Stimulated activated memory B cell treated with anti-CD40 and anti-IgM and Interleukin-4, amounts not matched to agents 10 μg/mL and 1 μg/mL and 100 μg/mL, for 72 hours (primary cell): ENCODE results near the gene ZNF330.
"Not testable (repeated sequence)": the region's sequence is repeated elsewhere in the genome, so short reads cannot be mapped to it uniquely, and the experiment has no call there.

Source experiments
- ATAC-seq: fragments of 150-1000 bp; cut with Tn5 transposase; 2 replicates; pipeline ENCODE4 v1.10.0; 2021
- H3K27ac Mint-ChIP-seq: one replicate; pipeline ENCODE4 v1.8.0; 2022; ENCODE audit warnings: mild to moderate bottlenecking, mixed read lengths
- H3K27me3 Mint-ChIP-seq: one replicate; pipeline ENCODE4 v1.8.0; 2022; ENCODE audit warnings: mixed read lengths
- H3K36me3 Mint-ChIP-seq: one replicate; pipeline ENCODE4 v1.8.0; 2022; ENCODE audit warnings: mixed read lengths
- H3K4me1 Mint-ChIP-seq: one replicate; pipeline ENCODE4 v1.8.0; 2022; ENCODE audit warnings: mixed read lengths
- H3K4me3 Mint-ChIP-seq: one replicate; pipeline ENCODE4 v1.8.0; 2022; ENCODE audit warnings: mild to moderate bottlenecking, moderate library complexity, mixed read lengths
- H3K9me3 Mint-ChIP-seq: one replicate; pipeline ENCODE4 v1.8.0; 2022; ENCODE audit warnings: mixed read lengths

Gene ZNF330

DNA sequence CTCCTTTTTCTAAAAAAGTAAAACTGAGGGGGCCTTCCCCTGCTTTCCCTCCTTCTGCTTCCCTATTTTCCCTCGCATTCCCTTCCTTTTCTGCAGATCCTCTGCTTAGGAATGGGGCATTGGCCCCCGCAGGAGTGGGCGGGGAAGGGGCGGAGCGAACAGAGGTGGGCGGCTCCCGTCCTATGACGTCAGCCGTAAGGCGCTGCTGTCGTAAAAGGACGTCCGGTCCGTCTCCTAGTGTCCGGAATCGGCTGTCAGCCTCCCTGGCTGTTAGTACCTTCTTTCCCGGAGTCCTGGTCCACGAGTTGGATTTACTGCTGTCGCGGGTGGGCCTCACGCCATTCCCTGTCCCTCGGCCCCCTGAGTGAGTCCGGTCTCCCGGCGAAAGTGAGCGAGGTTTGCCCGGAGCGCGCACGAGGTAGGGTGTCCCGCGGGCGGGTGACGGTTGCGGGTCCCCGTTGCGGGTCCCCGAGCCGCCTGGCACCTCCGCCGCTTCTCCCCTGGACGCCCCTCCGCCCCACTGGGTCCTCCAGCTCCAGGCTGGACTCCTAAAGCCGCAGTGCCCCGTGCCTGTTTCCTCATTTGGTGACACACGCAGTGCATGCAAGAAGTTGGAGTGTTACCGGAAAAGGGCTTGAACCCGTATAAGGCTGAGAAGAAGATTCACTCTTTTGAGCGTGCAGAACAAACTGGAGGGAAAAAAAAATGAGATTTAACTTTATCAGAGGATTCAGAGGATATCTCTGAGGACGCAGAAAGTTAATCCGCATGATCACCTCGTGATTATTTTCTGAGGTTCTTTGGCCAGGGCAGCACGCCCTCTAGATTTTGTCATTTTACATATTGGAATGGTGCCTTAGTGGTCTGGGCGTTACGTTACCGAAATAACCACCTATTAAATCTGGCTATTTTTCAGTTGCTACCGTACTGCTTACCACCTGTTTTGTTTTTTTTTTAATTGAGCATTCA is at the start of gene ZNF330:
Gene ZNF330, plus strand, starts transcription at position 205 of the 969 bp plus-strand sequence. CDS start 1,477 bp downstream, outside the sequence.
- Mint-ChIP-seq H3K4me1 (peaks cover 34% of the 10 kb centered on the region), H3K27me3 (no peaks in the 10 kb centered on the region), H3K9me3 (no peaks in the 10 kb centered on the region), H3K27ac (peak within 1 kb of the TSS; percentile 95), H3K36me3 (peaks cover 20% of the 10 kb centered on the region), H3K4me3 (peak within 1 kb of the TSS; percentile 89)
- ATAC-seq: peak; percentile 93

DNA sequence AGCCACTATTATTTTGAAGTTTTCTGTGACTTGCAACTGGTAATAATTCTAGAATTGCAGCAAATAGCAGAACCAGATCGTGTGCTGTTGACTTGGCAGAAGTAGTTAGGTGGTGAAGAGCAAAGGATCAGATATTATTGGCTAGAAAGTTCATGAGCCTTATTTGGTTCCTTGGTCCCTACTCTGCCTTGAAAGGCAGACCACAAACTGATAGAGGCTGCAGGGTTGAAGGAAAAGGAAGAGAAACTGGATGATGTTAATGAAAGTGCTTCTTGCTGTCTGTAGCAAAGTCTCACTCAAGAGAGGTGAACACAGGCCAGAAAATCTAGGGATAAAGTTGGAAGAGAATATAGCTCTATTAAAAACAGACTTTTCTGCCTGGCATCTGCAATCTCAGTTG is 46.2 kb upstream of the ZNF330 start:
- H3K4me1 Mint-ChIP-seq: no peaks in the 10 kb centered on the region
- no peak overlapping the region for H3K27ac Mint-ChIP-seq
- no peak overlapping the region for H3K4me3 Mint-ChIP-seq
- ATAC-seq: peak; percentile 60
- H3K36me3 Mint-ChIP-seq: no peaks in the 10 kb centered on the region
- H3K9me3 Mint-ChIP-seq: no peaks in the 10 kb centered on the region
- H3K27me3 Mint-ChIP-seq: peaks cover 21% of the 10 kb centered on the region

DNA sequence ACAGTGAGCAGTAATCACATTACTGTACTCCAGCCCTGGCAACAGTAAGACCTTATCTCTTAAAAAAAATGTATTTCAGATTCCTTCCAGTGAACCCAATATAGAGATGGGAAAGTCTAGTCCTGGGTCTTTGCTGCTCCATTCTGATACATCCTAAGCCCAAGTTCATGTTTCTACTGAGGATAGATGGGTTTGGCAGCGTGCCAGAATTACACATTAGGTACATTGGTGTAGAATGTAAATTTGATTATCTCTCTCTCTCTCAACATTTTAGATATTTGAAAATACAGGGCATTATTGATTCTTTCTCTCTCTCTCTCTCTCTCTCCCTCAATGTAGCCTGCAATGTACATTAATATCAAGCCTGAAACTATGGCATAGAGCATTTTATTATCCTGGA is 43.5 kb upstream of the ZNF330 start:
- Mint-ChIP-seq H3K4me1 (no peaks in the 10 kb centered on the region), H3K36me3 (no peaks in the 10 kb centered on the region), H3K27me3 (peaks cover 21% of the 10 kb centered on the region), H3K27ac (no peak overlapping the region), H3K9me3 (no peaks in the 10 kb centered on the region), H3K4me3 (no peak overlapping the region)
- no peak for ATAC-seq

DNA sequence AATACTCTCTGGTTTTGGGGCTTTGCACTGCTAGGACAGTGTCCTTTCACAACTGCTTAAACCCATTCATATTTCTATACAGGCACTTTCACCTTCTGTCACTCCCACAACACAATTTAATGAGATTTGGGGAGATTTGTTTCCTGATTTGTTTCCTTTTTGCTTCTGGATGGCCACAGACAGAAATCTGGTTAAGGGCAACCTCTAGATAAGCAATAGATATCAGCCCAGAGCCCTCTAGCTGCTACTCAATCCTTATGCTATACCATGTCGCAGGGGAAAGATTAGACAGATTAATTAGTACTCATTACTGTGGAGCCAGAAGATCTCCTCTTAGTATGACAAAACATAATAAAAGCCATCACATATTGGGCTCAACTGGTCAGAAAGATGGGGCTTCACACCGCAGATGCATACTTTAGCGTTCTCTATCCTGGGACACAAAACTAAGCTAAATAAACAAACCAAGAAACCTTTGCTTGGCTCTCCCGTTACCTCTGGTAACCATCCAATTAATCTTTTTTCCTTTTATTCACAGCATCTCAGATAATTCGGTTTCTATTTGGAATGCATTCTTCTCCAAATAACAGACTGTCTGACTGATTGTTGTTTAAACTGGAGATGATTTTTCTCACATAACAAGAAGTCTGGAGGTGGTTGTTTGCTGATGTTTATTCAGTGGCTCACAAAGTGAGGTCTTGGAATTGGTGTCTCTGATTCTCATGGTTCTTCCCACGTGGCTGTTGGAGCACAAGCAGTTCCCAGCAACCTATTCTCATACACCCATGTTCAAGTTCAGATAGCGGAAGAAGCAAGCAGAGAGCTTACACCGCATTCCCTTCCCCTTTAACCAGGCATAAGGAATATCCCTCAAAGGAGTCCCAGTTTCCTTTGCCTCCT is 41.0 kb upstream of the ZNF330 start:
- H3K27me3 Mint-ChIP-seq: peaks cover 15% of the 10 kb centered on the region
- H3K4me3 Mint-ChIP-seq: no peak overlapping the region
- H3K4me1 Mint-ChIP-seq: no peaks in the 10 kb centered on the region
- H3K36me3 Mint-ChIP-seq: no peaks in the 10 kb centered on the region
- no peak overlapping the region for H3K27ac Mint-ChIP-seq
- ATAC-seq: no peak
- H3K9me3 Mint-ChIP-seq: peaks cover 2% of the 10 kb centered on the region

DNA sequence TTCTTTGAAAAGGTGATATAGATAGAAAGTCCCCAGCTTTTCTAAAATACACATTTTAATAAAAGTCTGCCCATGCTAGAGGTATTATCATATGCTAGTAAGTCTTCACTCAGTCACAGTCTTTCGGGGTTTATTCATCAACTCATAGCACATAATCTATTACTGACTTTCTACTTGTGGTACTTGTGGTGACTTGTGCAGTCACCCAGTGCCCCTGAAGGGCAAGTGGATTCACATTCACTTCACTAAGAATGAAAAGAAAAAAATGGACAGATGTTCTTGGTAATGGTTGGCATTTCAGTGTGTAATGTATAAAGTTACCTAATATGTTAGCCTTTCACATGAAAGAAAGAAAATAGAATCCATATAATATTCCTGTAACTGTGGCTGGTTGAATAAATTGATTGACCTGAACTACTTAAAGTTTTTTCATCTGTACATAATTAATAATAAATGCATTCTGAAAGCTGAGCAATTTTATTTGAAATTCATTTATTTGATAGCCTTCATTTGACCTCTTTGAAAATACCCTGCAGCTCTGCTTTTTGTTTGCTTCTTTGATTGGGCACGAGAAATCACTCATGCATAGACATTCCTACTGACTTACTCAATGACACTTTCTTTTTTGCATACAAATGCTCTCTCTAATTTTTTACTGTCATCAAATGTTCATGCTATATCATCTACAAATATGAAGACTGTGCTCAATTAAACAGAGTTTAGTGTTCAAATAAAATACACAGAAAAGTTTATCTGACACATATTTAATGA is 39.5 kb upstream of the ZNF330 start:
- Mint-ChIP-seq H3K4me1 (no peaks in the 10 kb centered on the region), H3K27me3 (peaks cover 15% of the 10 kb centered on the region), H3K4me3 (no peak overlapping the region), H3K9me3 (peaks cover 3% of the 10 kb centered on the region), H3K36me3 (no peaks in the 10 kb centered on the region), H3K27ac (no peak overlapping the region)
- ATAC-seq: no peak

DNA sequence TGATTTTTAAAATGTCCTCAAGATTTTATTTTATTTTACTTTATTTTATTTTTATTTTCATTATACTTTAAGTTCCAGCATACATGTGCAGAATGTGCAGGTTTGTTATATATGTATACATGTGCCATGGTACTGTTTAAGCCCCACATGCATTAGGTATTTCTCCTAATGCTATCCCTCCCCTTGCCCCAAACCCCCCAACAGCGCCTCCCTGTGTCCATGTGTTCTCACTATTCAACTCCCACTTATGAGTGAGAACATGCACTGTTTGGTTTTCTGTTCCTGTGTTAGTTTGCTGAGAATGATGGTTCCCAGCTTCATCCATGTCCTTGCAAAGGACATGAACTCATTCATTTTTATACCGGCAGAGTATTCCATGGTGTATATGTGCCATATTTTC is 37.2 kb upstream of the ZNF330 start:
- not testable (repeated sequence) for H3K9me3 Mint-ChIP-seq, H3K27ac Mint-ChIP-seq, H3K36me3 Mint-ChIP-seq, H3K4me1 Mint-ChIP-seq, H3K4me3 Mint-ChIP-seq, ATAC-seq
- peaks cover 16% of the 10 kb centered on the region for H3K27me3 Mint-ChIP-seq

DNA sequence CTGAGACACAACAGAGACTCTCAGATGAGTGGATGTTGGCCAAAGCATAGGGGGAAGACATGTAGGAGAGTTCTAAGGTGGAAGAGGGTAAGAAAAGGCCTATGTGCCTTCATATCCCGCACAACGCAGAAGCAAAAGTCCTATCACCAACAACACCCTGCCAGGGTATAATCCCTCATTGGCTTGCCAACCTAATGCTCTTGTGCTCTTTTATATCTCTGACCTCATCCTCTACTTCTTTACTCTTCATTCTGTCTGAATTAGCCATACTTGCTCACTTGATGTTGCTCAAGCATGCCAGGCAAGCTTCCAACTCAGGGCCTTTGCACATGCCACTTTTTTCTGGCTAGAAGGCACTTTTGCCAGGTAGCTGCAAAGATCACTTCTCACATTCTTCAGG is 28.1 kb upstream of the ZNF330 start:
- no peaks in the 10 kb centered on the region for H3K4me1 Mint-ChIP-seq
- H3K4me3 Mint-ChIP-seq: no peak overlapping the region
- no peak overlapping the region for H3K27ac Mint-ChIP-seq
- no peaks in the 10 kb centered on the region for H3K36me3 Mint-ChIP-seq
- peaks cover 33% of the 10 kb centered on the region for H3K27me3 Mint-ChIP-seq
- H3K9me3 Mint-ChIP-seq: no peaks in the 10 kb centered on the region
- no peak for ATAC-seq

DNA sequence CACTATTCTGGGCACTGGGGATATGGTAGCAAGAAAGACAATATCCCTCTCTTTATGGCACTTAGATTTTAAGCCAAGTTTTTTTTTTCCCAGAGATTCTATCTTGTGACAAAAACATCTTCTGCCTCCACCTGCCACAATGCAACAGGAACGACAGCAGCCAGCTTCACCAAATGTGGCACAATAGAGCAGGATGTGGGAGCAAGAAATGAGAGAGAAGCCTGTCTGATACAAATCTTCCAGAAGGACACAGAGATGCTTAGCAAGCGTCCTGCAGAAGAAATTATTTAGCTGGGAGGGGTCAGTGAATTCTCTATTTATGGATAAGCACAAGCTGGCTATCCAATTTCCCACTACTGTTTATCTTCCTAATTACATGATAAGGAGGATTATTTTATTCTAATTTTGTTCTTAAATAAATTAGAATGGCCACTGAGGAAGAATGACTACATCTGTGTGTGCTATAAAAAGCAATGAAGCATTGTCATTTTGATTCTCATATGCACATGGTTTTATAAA is 27.1 kb upstream of the ZNF330 start:
- no peak for ATAC-seq
- Mint-ChIP-seq H3K4me1 (no peaks in the 10 kb centered on the region), H3K36me3 (no peaks in the 10 kb centered on the region), H3K4me3 (no peak overlapping the region), H3K27me3 (peaks cover 28% of the 10 kb centered on the region), H3K9me3 (no peaks in the 10 kb centered on the region), H3K27ac (no peak overlapping the region)

DNA sequence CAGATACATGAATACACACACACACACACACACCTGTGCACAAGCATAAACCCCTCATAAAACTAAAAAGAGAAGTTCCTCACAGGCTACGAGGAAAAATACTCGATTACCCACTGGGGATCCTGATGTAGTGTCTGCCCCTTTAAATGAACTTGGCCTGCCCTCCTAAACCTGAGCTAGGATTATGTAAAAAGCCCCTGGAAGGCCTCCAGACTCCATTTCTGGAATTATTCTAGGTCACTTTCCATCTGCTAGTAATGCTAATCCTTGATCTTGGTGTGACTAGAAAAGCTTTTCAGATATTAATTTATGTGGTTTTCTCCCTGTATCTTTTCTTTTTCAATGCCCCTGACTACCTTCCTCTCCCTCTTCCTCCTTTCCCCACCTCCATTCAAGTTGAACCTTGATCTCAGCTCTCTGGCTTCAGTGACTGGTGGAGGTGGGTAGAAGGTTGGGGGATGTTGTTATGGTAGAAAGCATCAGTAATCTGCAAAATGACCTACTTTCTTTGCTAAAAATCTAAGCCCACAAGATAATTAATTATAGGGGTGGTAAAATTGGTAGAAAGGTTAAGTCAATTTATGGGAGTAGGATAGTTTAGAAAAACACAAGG is 25.5 kb upstream of the ZNF330 start:
- peaks cover 20% of the 10 kb centered on the region for H3K27me3 Mint-ChIP-seq
- H3K4me3 Mint-ChIP-seq: no peak overlapping the region
- no peaks in the 10 kb centered on the region for H3K4me1 Mint-ChIP-seq
- no peak overlapping the region for H3K27ac Mint-ChIP-seq
- peaks cover 2% of the 10 kb centered on the region for H3K9me3 Mint-ChIP-seq
- no peaks in the 10 kb centered on the region for H3K36me3 Mint-ChIP-seq
- no peak for ATAC-seq

DNA sequence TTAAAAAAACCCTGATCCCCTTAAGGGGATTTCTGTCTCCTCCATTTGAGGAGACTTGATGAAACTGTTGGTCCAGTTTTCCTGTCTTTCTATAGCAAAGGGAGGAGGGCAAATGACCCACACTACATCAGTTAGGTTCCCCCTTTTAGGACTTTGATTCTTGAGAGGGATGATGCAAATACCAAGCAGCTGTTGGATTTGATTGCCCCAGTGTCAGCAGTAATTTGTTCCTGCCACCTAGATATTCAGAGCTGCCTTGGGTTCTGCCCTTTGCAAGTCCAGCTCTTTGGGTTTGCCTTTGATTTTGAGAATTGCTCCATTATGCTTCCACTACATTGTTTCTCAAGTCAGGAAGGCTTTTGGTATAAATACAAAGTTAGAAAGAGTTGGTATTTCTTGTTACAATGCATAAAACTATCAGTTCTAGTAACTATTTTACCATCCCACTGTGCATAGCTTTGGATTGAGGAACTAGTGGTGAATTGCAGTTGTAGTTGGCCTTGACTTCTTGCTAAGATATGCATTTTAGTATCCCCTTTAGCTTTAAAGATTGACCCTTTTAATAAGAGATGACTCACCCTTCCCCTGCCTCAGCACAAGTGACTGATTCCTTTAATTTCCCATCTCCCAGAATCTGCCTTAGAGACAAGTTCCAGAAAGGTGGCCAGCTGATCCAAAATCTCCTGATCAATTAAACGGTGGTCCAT is 24.3 kb upstream of the ZNF330 start:
- Mint-ChIP-seq H3K4me3 (no peak overlapping the region), H3K27me3 (peaks cover 14% of the 10 kb centered on the region), H3K4me1 (no peaks in the 10 kb centered on the region), H3K27ac (no peak overlapping the region), H3K9me3 (peaks cover 3% of the 10 kb centered on the region), H3K36me3 (no peaks in the 10 kb centered on the region)
- no peak for ATAC-seq

DNA sequence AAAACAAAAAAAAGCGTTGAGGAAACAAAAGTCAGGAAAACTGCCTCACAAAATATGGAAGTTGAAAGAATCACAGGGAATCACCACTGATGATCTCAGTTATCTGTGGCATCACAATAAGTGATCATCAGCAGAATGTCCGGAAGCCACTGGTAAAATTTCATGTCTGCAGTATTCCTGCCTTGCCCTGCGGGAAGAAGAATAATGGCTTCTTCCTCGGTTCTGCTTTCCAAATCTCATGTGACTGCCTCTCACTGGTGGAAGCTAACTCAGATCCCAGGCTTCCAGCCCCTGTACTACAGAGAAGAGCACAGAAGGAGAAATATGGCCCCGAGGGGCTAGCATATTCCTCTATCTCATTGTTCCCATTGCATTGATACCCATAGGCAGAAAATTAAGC is 12.7 kb upstream of the ZNF330 start:
- Mint-ChIP-seq H3K4me1 (no peaks in the 10 kb centered on the region), H3K27ac (no peak overlapping the region), H3K9me3 (no peaks in the 10 kb centered on the region), H3K4me3 (no peak overlapping the region), H3K36me3 (no peaks in the 10 kb centered on the region), H3K27me3 (peaks cover 22% of the 10 kb centered on the region)
- no peak for ATAC-seq

DNA sequence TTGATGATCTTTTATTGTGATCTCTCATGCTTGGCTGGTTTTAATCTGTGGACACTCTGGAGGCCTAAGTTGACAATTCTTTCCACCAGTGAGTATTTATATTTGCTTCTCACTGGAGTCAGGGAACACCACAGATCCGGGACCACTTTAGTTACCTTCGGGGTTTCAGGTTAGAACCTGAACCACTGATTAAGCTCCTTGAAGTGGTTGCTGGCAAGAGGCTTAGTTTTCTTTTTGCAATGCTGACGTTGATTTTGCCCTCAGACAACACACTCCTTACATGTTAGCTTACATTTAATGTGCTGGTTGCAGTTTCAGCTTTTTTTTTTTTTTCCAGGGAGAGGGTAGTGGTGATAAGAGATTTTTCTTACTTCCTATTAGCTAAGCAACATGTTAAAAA is 10.5 kb upstream of the ZNF330 start:
- no peak overlapping the region for H3K27ac Mint-ChIP-seq
- ATAC-seq: no peak
- peaks cover 14% of the 10 kb centered on the region for H3K27me3 Mint-ChIP-seq
- H3K36me3 Mint-ChIP-seq: no peaks in the 10 kb centered on the region
- H3K4me1 Mint-ChIP-seq: no peaks in the 10 kb centered on the region
- H3K4me3 Mint-ChIP-seq: no peak overlapping the region
- no peaks in the 10 kb centered on the region for H3K9me3 Mint-ChIP-seq

DNA sequence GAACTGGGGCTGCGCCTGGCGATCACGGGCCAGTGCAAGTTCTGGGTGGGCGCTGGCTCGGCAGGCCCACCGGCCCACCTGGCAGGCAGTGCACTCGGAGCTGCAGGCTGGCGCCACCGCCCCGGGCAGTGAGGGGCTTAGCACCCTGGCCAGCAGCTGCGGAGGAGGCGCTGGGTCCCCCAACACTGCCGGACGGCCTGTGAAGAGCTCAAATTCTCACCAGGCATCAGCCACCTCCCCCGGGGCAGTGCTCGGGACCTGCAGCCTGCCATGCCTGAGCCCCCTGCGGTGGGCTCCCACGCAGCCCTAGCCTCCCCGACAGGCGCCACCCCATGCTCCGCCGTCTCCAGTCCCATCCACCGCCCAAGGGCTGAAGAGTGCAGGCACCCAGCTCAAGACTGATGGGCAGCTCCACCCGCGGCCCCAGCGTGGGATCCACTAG is 7.1 kb upstream of the ZNF330 start:
- no peaks in the 10 kb centered on the region for H3K27me3 Mint-ChIP-seq
- H3K4me3 Mint-ChIP-seq: no peak overlapping the region
- no peak overlapping the region for H3K27ac Mint-ChIP-seq
- no peaks in the 10 kb centered on the region for H3K4me1 Mint-ChIP-seq
- H3K9me3 Mint-ChIP-seq: no peaks in the 10 kb centered on the region
- no peaks in the 10 kb centered on the region for H3K36me3 Mint-ChIP-seq
- ATAC-seq: no peak

DNA sequence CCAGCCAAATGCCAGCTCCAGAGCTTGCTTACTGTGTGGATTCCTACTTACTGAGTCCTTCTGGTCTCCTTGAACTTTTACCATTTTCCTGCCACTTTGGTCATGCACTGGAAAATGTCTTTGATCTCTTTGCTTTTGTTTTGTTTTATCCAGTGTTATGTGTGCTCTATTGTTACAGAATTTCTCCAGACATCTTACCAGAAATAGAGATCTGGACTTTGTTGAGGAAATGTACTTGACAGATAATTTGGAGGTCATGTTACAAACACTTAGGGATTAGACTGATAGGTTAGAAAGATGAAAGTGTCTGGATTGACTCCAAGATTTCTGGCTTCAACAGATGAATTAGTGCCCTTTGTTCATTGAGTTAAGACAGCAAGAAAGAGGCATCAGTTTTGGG is 5.7 kb upstream of the ZNF330 start:
- Mint-ChIP-seq H3K27ac (no peak overlapping the region), H3K9me3 (no peaks in the 10 kb centered on the region), H3K36me3 (no peaks in the 10 kb centered on the region), H3K4me3 (no peak overlapping the region), H3K4me1 (peaks cover 1% of the 10 kb centered on the region), H3K27me3 (no peaks in the 10 kb centered on the region)
- ATAC-seq: no peak
